NAMALWA (cell line): ENCODE results near the gene FKTN.
"Not testable (repeated sequence)": the region's sequence is repeated elsewhere in the genome, so short reads cannot be mapped to it uniquely, and the experiment has no call there.

Experiments used
- DNase-seq: peaks from one replicate; pipeline ENCODE4 v3.0.0-alpha.2; 2015; ENCODE audit warnings: low spot score

Gene FKTN

GRCh38 chr9:105557804-105558610 lies at the start of gene FKTN:
FKTN (plus strand) TSS chr9:105558131; CDS start chr9:105575033, 16,902 bp downstream.
- DNase-seq: peak; percentile 83

GRCh38 chr9:105508530-105508929 lies 49.4 kb upstream of the FKTN start:
- DNase-seq: no peak

- no peak for DNase-seq
These were observed 47.9 kb upstream of the FKTN start for GRCh38 chr9:105510024-105510423.

- DNase-seq: no peak
These were observed 46.5 kb upstream of the FKTN start for GRCh38 chr9:105511446-105511845.

- no peak for DNase-seq
These were observed 42.0 kb upstream of the FKTN start for GRCh38 chr9:105515811-105516413.

- DNase-seq: peak; percentile 20
These were observed 38.1 kb upstream of the FKTN start for GRCh38 chr9:105519710-105520369.

- not testable (repeated sequence) for DNase-seq
These were observed 36.9 kb upstream of the FKTN start for GRCh38 chr9:105520992-105521391.

GRCh38 chr9:105522618-105523385 lies 35.1 kb upstream of the FKTN start:
- not testable (repeated sequence) for DNase-seq

- no peak for DNase-seq
These were observed 26.4 kb upstream of the FKTN start for GRCh38 chr9:105531530-105531929.

- no peak for DNase-seq
These were observed 21.8 kb upstream of the FKTN start for GRCh38 chr9:105535920-105536668.

GRCh38 chr9:105539452-105539851 lies 18.5 kb upstream of the FKTN start:
- peak; percentile 34 for DNase-seq

- no peak for DNase-seq
These were observed 16.1 kb upstream of the FKTN start for GRCh38 chr9:105541838-105542237.

GRCh38 chr9:105554042-105554441 lies 3.9 kb upstream of the FKTN start:
- no peak for DNase-seq

- no peak for DNase-seq
These were observed 14.5 kb downstream of the FKTN start for GRCh38 chr9:105572455-105572854.

GRCh38 chr9:105579952-105580351 lies 22.0 kb downstream of the FKTN start:
- not testable (repeated sequence) for DNase-seq

GRCh38 chr9:105581550-105581949 lies 23.6 kb downstream of the FKTN start:
- not testable (repeated sequence) for DNase-seq

GRCh38 chr9:105593145-105593544 lies 35.2 kb downstream of the FKTN start:
- no peak for DNase-seq

- peak; percentile 79 for DNase-seq
These were observed 51.0 kb downstream of the FKTN start for GRCh38 chr9:105608721-105609598.

- DNase-seq: no peak
These were observed 63.1 kb downstream of the FKTN start for GRCh38 chr9:105621001-105621400.

GRCh38 chr9:105625088-105625487 lies 67.2 kb downstream of the FKTN start:
- no peak for DNase-seq
